Transverse colon (tissue), 4 donors: ENCODE data around the gene GPR141.

Source experiments
- POLR2A ChIP-seq: fragments of 450-650 bp; IDR thresholded peaks from one replicate; pipeline ENCODE4 v1.6.1; 2016; ENCODE audit warnings: antibody characterized with exemption, mild to moderate bottlenecking, moderate library complexity
- POLR2AphosphoS5 ChIP-seq, 3 donors: sonication (generic); formaldehyde crosslinking; IDR thresholded peaks; one replicate each; pipeline ENCODE4 v1.6.1; 2016; ENCODE audit warnings: antibody characterized with exemption in 3 of 3
- TF ChIP-seq, protein P1 (sequence below), 5 experiments: fragments of 200-600 bp in 3 of 5; fragments of 450-650 bp in 2 of 5; sonication (generic) in 3 of 5; IDR thresholded peaks; 1 replicate in 2 of 5; 2 replicates in 3 of 5; pipeline ENCODE4 v1.5.1; 2016 to 2017; ENCODE audit warnings: antibody characterized with exemption in 5 of 5, inconsistent platforms in 3 of 5, mild to moderate bottlenecking in 2 of 5, moderate library complexity in 1 of 5

GRCh38 chr7:37690206-37690605 lies 6.6 kb downstream of the GPR141 start:
- TF ChIP-seq POLR2A (no peak), POLR2AphosphoS5 (IDR thresholded peaks at IDR 0.05) (no peak)
- TF ChIP-seq, protein P1, sequence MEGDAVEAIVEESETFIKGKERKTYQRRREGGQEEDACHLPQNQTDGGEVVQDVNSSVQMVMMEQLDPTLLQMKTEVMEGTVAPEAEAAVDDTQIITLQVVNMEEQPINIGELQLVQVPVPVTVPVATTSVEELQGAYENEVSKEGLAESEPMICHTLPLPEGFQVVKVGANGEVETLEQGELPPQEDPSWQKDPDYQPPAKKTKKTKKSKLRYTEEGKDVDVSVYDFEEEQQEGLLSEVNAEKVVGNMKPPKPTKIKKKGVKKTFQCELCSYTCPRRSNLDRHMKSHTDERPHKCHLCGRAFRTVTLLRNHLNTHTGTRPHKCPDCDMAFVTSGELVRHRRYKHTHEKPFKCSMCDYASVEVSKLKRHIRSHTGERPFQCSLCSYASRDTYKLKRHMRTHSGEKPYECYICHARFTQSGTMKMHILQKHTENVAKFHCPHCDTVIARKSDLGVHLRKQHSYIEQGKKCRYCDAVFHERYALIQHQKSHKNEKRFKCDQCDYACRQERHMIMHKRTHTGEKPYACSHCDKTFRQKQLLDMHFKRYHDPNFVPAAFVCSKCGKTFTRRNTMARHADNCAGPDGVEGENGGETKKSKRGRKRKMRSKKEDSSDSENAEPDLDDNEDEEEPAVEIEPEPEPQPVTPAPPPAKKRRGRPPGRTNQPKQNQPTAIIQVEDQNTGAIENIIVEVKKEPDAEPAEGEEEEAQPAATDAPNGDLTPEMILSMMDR (IDR thresholded peaks at IDR 0.05) = no peak
